GM13976 (cell line): ENCODE data around the gene STK17A.
"Not testable (repeated sequence)": the region's sequence is repeated elsewhere in the genome, so short reads cannot be mapped to it uniquely, and the experiment has no call there.

Source experiments
- DNase-seq: peaks from one replicate; pipeline ENCODE4 v3.0.0; 2012; ENCODE audit warnings: low spot score
- in situ Hi-C: fragments of 300-500 bp; cut with MboI; formaldehyde crosslinking; loops from one replicate; pipeline ENCODE4 v1.12.0; 2022; ENCODE audit warnings: low sequenced_read_pairs, mixed read lengths, inconsistent platforms; ENCODE audit not compliant: unreplicated experiment
- TF ChIP-seq, protein P1 (sequence below): IDR thresholded peaks from 2 replicates; pipeline ENCODE4 v1.5.1; 2012; ENCODE audit warnings: borderline replicate concordance, mild to moderate bottlenecking; ENCODE audit not compliant: insufficient read depth; ENCODE audit errors: extremely low read depth, missing control alignments, control extremely low read depth

The STK17A gene

DNA sequence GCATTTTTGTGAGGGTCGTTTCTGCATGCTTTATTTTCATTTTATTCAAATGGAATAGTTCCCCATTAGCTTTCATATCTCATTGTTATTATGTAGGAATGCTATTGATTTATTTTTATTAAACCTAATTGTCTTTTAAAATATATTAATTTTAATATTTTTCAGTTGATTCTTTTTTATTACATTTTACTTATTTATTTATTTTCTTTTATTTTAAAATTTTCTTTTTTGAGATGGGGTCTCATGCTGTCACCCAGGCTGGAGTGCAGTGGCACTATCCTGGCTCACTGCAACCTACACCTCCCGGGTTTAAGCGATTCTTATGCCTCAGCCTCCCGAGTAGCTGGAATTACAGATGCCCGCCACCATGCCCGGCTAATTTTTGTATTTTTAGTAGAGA lies 7.4 kb upstream of the STK17A start:
- TF ChIP-seq, protein P1, sequence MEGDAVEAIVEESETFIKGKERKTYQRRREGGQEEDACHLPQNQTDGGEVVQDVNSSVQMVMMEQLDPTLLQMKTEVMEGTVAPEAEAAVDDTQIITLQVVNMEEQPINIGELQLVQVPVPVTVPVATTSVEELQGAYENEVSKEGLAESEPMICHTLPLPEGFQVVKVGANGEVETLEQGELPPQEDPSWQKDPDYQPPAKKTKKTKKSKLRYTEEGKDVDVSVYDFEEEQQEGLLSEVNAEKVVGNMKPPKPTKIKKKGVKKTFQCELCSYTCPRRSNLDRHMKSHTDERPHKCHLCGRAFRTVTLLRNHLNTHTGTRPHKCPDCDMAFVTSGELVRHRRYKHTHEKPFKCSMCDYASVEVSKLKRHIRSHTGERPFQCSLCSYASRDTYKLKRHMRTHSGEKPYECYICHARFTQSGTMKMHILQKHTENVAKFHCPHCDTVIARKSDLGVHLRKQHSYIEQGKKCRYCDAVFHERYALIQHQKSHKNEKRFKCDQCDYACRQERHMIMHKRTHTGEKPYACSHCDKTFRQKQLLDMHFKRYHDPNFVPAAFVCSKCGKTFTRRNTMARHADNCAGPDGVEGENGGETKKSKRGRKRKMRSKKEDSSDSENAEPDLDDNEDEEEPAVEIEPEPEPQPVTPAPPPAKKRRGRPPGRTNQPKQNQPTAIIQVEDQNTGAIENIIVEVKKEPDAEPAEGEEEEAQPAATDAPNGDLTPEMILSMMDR, result no peak
- no peak for DNase-seq
- in situ Hi-C loops, result no loop called here

DNA sequence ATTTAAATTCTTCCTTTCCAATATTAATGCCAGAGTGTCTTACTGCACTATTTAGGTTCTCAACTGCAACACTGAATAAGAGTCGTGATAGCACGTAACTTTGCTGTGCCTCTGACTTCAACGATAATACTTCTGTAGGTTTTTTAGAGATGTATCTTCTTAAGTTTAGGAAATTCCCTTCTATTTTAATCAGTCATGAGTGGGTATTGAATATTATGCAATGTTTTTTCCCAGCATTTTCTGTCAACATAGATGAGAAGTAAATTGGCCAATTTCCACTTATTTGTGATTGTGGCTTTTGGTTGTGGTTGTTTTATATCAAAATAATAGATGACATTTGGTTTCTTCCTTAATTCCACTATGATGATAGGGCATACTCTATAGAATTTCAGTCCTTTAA lies 6.7 kb upstream of the STK17A start:
- in situ Hi-C loops, result no loop called here
- no peak for DNase-seq
- TF ChIP-seq, protein P1, result no peak

DNA sequence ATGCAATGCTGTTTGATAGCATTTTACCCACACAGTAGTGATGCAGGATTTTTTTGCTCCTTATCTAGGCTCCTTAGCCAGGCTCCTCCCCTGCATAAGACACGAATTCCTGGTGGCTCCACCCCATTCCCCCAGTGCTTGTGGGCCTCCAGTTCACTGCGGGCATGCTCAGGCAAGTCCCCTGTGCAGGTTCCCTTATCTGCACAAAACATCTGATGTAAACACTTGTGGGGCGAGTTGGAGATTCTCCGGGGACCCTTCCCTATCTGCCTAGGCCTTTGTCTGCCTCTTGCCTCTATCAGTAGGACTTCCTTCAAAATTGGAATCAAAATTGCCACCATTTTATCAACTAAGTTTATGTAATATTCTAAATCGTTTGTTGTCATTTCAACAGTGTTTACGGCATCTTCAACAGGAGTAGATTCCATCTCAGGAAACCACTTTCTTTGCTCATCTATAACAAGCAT lies 5.4 kb upstream of the STK17A start:
- no peak for DNase-seq
- TF ChIP-seq, protein P1, result no peak
- in situ Hi-C loops, result no loop called here

DNA sequence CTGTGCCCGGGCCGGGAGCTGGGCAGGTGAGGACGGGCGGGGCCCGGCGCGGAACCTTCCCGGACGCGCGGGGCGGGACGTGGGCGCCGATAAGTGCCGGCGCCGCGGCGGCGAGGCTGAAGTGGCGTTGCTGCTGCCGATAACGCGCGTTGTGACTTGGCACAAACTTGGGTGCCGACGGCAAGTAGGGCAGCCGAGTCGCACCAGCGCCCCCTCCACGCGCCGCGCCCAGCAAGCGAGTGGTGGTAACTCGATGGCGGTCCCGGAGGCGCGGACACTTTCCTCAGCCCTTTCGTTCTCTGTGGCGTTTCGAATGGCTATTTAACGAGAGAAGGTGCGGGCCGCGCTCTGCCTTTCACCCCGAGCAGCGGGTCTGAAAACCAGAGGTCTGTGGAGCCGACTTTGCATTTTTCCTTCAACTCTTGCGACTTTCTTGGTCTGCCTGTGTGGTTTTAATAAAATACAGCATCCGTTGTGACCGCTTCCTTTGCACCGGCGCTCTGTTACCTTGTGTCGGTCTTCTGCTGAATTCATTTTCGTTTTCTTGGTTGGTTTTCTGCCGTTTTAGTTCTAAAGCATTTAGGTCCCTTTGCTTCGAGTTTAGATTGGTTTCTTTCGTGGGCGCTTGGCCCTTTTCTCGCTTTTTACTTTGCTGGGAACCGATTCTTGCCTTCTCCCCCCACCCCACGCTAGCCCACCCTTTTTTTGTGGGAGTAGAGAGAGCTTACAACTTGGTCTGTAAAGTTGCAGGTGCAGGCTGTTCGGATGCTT lies 701 bp downstream of the STK17A start:
- in situ Hi-C loops, result loop anchor here (10.0 kb wide), 2 partner anchors 111 to 251 kb away; no protein-coding TSS in a partner anchor
- TF ChIP-seq, protein P1, result no peak
- DNase-seq, result no peak

DNA sequence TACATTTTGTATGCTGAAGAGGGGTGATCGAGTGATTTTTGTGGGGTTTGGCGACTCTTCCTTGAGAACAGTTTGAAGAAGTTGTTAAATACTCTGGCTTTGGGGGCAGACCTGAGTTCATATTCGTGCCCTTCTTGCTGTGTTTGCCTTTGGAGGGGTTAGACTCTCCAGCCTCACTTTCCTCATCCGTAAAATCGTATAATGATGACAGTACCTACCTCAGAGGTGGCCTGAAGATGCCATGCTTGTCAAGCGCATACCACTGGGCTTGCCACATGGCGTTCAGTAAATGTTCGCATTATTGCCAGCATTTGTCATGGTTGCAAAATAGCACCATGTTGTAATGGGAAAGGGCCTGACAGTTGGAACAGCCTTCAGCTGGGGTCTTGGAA lies 1.3 kb downstream of the STK17A start:
- DNase-seq, result no peak
- TF ChIP-seq, protein P1, result no peak
- in situ Hi-C loops, result loop anchor here (10.0 kb wide), 2 partner anchors 111 to 251 kb away; no protein-coding TSS in a partner anchor

DNA sequence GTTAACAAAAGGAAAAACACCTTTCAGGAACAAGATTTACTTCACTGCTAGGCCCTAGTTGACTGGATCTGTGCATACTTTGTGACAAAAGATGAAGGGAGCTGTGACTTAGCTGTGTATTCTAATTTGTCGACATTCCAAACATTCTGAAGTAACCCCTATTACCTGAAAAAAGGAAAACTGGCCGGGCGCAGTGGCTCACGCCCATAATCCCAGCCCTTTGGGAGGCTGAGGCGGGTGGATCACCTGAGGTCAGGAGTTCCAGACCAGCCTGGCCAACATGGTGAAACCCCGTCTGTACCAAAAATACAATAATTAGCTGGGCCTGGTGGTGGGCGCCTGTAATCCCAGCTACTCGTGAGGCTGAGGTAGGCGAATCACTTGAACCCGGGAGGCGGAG lies 1.8 kb downstream of the STK17A start:
- in situ Hi-C loops, result loop anchor here (10.0 kb wide), 2 partner anchors 110 to 250 kb away; no protein-coding TSS in a partner anchor
- not testable (repeated sequence) for DNase-seq

DNA sequence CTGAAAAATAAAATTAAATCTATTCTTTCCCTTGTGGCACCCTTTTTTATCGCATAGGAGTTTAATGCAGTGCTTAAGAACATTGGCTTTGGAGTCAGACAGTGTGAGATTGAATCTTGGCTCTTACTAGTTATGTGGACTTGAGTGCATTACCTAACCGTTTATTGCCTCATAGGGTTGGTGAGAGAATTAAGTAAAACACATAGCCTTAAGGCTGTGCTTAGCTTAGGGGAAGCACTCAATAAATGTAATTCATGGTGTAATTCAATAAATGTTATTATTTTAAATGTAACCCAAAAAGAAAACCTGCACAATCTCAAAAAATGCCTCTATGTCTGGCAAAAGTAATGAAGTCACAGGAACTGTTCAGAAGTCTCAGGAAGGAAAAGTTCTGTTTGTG lies 2.7 kb downstream of the STK17A start:
- DNase-seq, result no peak
- in situ Hi-C loops, result loop anchor here (10.0 kb wide), 2 partner anchors 109 to 249 kb away; no protein-coding TSS in a partner anchor
- TF ChIP-seq, protein P1, result no peak
